ENCODE results near the gene GPBAR1.

- TF ChIP-seq CTCF (conservative IDR thresholded peaks at IDR 0.05; ENCODE audit: low read depth in 2 of 2) (no peak), POLR2AphosphoS5 (IDR thresholded peaks at IDR 0.05; ENCODE audit: low read depth) (no peak), EZH2 (IDR thresholded peaks at IDR 0.05; ENCODE audit: low read depth, unreplicated experiment) (no peak), JUNB (IDR thresholded peaks at IDR 0.05; ENCODE audit: unreplicated experiment) (no peak), REST (IDR thresholded peaks at IDR 0.05; ENCODE audit: unreplicated experiment) (no peak), EZH2phosphoT487 (IDR thresholded peaks at IDR 0.05; ENCODE audit: unreplicated experiment) (no peak)
These were observed 15.6 kb upstream of the GPBAR1 start for GRCh38 chr2:218245214-218245613.
